ENCODE results near the gene SPEN.

- TF ChIP-seq POLR2AphosphoS5 (IDR thresholded peaks at IDR 0.05) = no peak
- TF ChIP-seq, protein P1, sequence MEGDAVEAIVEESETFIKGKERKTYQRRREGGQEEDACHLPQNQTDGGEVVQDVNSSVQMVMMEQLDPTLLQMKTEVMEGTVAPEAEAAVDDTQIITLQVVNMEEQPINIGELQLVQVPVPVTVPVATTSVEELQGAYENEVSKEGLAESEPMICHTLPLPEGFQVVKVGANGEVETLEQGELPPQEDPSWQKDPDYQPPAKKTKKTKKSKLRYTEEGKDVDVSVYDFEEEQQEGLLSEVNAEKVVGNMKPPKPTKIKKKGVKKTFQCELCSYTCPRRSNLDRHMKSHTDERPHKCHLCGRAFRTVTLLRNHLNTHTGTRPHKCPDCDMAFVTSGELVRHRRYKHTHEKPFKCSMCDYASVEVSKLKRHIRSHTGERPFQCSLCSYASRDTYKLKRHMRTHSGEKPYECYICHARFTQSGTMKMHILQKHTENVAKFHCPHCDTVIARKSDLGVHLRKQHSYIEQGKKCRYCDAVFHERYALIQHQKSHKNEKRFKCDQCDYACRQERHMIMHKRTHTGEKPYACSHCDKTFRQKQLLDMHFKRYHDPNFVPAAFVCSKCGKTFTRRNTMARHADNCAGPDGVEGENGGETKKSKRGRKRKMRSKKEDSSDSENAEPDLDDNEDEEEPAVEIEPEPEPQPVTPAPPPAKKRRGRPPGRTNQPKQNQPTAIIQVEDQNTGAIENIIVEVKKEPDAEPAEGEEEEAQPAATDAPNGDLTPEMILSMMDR (IDR thresholded peaks at IDR 0.05) = no peak
Measured at GRCh38 chr1:15911927-15912326, 64.4 kb downstream of the SPEN start.

Data from esophagus muscularis mucosa (tissue), 3 donors.